Thyroid gland (tissue), 4 donors: ENCODE results near the gene AMIGO3. TPM values are rescaled to one million over a fixed set of nuclear protein-coding genes. Genes with fewer than 3 reads are reported as not detected.

Experiments
- DNase-seq, 2 donors: peaks; one replicate each; pipeline ENCODE4 v3.0.0-alpha.2; 2019
- H3K27ac ChIP-seq, 3 donors: fragments of 200-600 bp; sonication (generic); 1 replicate in 2 of 3; 2 replicates in 1 of 3; pipeline ENCODE4 v1.5.1; 2016 to 2019; ENCODE audit warnings: mild to moderate bottlenecking in 1 of 3, moderate library complexity in 1 of 3
- H3K27me3 ChIP-seq: fragments of 200-600 bp; sonication (generic); one replicate; pipeline ENCODE4 v1.5.1; 2019
- H3K36me3 ChIP-seq, 2 donors: fragments of 200-600 bp; sonication (generic); one replicate each; pipeline ENCODE4 v1.5.1; 2016 to 2019
- H3K4me1 ChIP-seq, 2 donors: fragments of 200-600 bp; sonication (generic); one replicate each; pipeline ENCODE4 v1.5.1; 2017 to 2019
- H3K4me3 ChIP-seq, 3 donors: fragments of 200-600 bp; sonication (generic); replicated peaks in 1 of 3; 1 replicate in 2 of 3; 2 replicates in 1 of 3; pipeline ENCODE4 v1.5.1; 2016; ENCODE audit warnings: mild to moderate bottlenecking in 1 of 3
- H3K9me3 ChIP-seq: fragments of 200-600 bp; sonication (generic); one replicate; pipeline ENCODE4 v1.5.1; 2017
- POLR2A ChIP-seq, 2 donors: fragments of 450-650 bp; IDR thresholded peaks; one replicate each; pipeline ENCODE4 v1.6.1; 2017; ENCODE audit warnings: antibody characterized with exemption in 2 of 2, mild to moderate bottlenecking in 2 of 2, moderate library complexity in 1 of 2
- WGBS, 2 donors: methylation state at CpG; one replicate each; pipeline ENCODE4 v1.1.5; 2017; 5-methylcytosine and 5-hydroxymethylcytosine counted together
- intact Hi-C: fragments of 100-400 bp; cut with DNase I; formaldehyde crosslinking; loops from one replicate; pipeline ENCODE4 v1.15.1; 2023
- total RNA-seq, 4 donors: library from RNA; depleted of rRNA; stranded (reverse); fragments of >200 nt; gene quantifications; one replicate each; pipeline ENCODE4 v1.2.3, GENCODE V29; 2016
- TF ChIP-seq, protein P1 (sequence below), 6 experiments: fragments of 200-600 bp in 3 of 6; fragments of 450-650 bp in 3 of 6; sonication (generic) in 3 of 6; IDR thresholded peaks; one replicate each; pipeline ENCODE4 v1.5.1; 2016 to 2019; ENCODE audit warnings: antibody characterized with exemption in 6 of 6, mild to moderate bottlenecking in 2 of 6, inconsistent platforms in 1 of 6, moderate library complexity in 1 of 6

The AMIGO3 gene
- total RNA-seq, 4 donors from 2014 or later = 0.40 to 2.8 (median 1.0) TPM

DNA sequence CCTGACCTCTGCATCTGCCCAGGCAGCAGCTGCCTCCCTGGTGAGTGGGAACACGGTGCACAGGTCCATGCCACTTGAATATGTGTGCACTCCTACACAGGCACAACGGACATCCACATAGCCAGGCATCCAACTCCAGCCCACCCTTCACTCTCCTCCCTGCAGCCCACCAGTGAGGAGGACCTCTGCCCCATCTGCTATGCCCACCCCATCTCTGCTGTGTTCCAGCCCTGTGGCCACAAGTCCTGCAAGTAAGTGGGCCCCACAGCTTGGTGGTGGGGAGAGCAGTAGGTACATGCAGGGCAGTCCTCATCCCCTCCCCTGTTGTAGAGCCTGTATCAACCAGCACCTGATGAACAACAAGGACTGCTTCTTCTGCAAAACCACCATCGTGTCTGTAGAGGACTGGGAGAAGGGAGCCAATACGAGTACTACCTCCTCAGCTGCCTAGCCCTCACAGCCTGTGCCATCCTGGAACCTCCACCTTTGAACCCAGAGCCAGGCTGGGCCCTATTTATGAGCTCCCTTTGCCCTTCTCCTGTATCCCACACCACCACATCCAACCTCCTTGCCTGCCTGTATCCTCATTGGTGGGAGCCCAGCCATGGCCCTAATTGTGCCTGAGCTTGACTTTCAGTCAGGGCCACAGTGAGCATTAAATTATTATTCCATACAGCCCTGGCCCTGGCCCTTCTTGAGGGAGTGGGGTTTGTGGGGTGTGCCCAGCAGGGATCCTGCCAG lies 1.5 kb upstream of the AMIGO3 start:
- intact Hi-C loops = loop anchor here (5.0 kb wide), 1 partner anchor 66 kb away; the partner anchor contains the start of gene IP6K1
- Histone ChIP-seq H3K36me3 (peaks cover 3 to 15% of the 10 kb centered on the region in 2 donors), H3K27ac (no peak overlapping the region), H3K4me1 (peaks cover 30 to 40% of the 10 kb centered on the region in 2 donors), H3K4me3 (no peak overlapping the region), H3K9me3 (no peaks in the 10 kb centered on the region), H3K27me3 (no peaks in the 10 kb centered on the region)
- 85 to 95% methylated on average over 3 of the region's 4 CpGs for WGBS, 2 donors
- DNase-seq = no peak
- TF ChIP-seq, protein P1, sequence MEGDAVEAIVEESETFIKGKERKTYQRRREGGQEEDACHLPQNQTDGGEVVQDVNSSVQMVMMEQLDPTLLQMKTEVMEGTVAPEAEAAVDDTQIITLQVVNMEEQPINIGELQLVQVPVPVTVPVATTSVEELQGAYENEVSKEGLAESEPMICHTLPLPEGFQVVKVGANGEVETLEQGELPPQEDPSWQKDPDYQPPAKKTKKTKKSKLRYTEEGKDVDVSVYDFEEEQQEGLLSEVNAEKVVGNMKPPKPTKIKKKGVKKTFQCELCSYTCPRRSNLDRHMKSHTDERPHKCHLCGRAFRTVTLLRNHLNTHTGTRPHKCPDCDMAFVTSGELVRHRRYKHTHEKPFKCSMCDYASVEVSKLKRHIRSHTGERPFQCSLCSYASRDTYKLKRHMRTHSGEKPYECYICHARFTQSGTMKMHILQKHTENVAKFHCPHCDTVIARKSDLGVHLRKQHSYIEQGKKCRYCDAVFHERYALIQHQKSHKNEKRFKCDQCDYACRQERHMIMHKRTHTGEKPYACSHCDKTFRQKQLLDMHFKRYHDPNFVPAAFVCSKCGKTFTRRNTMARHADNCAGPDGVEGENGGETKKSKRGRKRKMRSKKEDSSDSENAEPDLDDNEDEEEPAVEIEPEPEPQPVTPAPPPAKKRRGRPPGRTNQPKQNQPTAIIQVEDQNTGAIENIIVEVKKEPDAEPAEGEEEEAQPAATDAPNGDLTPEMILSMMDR (IDR thresholded peaks at IDR 0.05) = no peak
- no peak for TF ChIP-seq POLR2A (IDR thresholded peaks at IDR 0.05)

DNA sequence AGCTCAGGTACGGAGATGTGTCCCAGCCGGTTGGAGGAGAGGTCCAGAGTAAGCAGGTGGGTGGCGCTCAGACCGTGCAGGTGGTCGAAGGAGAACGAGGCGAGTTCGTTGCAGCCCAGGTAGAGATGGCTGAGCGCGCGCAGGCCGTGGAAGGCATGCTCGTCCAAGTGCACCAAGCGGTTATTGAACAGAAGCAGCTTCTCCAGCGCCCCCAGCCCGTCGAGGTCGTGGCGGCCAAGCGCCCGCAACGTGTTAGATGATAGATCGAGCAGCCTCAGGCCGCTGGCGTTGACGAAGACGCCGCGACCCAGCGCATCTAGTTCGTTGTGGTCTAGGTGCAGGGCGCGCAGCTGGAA lies 648 bp downstream of the AMIGO3 start:
- Histone ChIP-seq H3K4me3 (peak overlapping the region in 2 of 3 donors; percentile 30 to 52), H3K27me3 (no peaks in the 10 kb centered on the region), H3K4me1 (peaks cover 22 to 28% of the 10 kb centered on the region in 2 donors), H3K36me3 (peaks cover 7 to 15% of the 10 kb centered on the region in 2 donors), H3K27ac (no peak overlapping the region), H3K9me3 (no peaks in the 10 kb centered on the region)
- DNase-seq = peak; percentile 24 to 35
- no peak for TF ChIP-seq POLR2A (IDR thresholded peaks at IDR 0.05)
- TF ChIP-seq, protein P1 (IDR thresholded peaks at IDR 0.05) = no peak
- intact Hi-C loops = no loop called here
- 8 to 16% methylated on average over 12 to 13 of the region's 33 CpGs for WGBS, 2 donors

DNA sequence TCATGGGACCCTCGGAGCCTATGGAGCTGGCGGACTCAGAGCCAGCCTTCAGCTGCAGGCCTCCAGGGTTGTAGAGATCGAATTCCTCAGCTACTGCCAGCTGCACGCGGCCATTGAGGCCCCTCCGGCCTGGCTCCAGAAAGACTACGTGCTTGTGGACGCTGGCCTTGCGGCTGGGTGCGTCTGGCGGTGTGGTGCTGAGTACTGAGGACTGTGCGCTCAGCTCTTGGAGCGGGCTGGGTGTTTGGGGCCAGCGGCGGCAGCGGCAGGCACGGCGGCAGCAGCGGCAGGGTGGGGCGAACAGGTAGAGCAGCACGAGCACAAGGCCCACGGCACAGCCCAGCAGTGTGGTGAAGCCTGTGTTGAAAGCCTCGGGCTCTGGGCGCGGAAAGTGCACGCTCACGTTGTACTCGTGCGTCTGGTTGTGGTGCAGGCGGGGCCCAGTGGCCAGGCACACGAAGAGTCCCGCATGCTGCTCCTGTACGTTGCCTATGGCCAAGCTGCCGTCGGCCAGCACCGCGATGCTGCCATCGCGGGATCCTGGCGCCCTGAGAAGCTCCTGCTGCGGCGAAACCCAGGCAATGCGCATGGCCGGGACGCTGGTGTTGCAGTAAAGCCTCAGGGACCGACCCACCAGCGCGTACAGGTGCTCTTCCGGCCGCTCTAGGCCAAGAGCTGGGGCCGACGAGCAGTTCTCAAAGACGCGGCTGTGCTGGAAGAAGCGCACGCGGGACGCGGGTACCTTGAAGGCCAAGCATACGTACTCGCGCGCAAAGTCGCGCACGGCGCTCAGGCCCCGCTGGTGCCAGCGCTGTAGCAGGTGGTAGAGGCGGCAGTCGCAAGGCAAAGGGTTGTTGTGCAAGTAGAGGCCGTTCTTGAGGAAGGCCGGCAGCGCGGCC lies 1.3 kb downstream of the AMIGO3 start:
- WGBS, 2 donors = 65 to 79% methylated on average over 32 to 47 of the region's 75 CpGs
- H3K27ac ChIP-seq = no peak overlapping the region
- peaks cover 7 to 15% of the 10 kb centered on the region in 2 donors for H3K36me3 ChIP-seq
- intact Hi-C loops = no loop called here
- H3K9me3 ChIP-seq = no peaks in the 10 kb centered on the region
- no peak for DNase-seq
- TF ChIP-seq POLR2A (IDR thresholded peaks at IDR 0.05) = no peak
- TF ChIP-seq, protein P1 (IDR thresholded peaks at IDR 0.05) = no peak
- H3K4me1 ChIP-seq = peaks cover 21 to 27% of the 10 kb centered on the region in 2 donors
- H3K27me3 ChIP-seq = no peaks in the 10 kb centered on the region
- H3K4me3 ChIP-seq = no peak overlapping the region

DNA sequence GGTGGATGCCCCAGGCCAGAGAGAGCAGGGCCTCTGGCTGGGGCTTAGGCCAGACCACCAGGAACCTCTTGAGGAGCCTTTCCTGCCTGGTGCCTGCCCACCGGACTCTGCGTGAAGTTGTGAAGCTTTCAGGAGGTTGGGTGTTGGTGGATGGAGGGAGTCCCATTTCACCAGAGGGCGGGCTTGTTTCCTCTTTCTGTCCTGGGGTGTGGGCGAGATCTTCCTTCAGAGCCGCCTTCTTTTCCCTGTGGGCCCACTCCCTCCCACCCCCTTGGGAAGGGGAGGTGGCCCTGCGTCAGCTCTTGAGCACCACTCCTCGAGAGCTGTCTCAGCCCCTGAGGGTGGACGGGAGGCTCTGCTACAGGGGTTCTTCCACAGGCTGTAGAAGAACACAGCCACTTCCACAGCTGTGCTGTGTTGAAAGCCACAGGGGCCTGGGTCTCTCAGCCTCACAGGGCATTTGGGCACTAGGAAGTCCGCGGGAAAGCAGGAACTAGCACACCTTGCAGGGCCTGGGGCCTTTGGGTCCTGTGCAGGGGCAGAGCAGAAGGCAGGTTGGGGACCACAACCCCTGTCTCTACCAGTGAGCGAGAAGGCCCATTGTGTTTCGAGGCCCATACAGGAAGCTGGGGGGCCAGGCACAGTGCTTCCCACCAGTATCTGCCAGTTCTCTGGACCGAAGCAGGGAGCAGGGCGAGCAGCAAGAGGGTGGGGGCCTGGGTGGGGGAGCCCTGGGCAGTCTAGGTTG lies 2.1 kb downstream of the AMIGO3 start:
- H3K4me3 ChIP-seq = no peak overlapping the region
- TF ChIP-seq, protein P1 (IDR thresholded peaks at IDR 0.05) = no peak
- intact Hi-C loops = no loop called here
- WGBS, 2 donors = 94 to 95% methylated on average over 11 to 14 of the region's 14 CpGs
- no peak for DNase-seq
- no peak overlapping the region for H3K27ac ChIP-seq
- peaks cover 7 to 13% of the 10 kb centered on the region in 2 donors for H3K36me3 ChIP-seq
- H3K4me1 ChIP-seq = peaks cover 13 to 19% of the 10 kb centered on the region in 2 donors
- H3K27me3 ChIP-seq = no peaks in the 10 kb centered on the region
- no peaks in the 10 kb centered on the region for H3K9me3 ChIP-seq
